H9 (cell line): ENCODE data around the gene FFAR3. TPM values are rescaled to one million over a fixed set of nuclear protein-coding genes. Genes with fewer than 3 reads are reported as not detected.

Experiments used
- DNase-seq: peaks from one replicate; pipeline ENCODE4 v3.0.0-alpha.2; 2017
- H2AFZ ChIP-seq: one replicate; pipeline ENCODE4 v1.6.1; 2013; ENCODE audit warnings: mild to moderate bottlenecking, low read length, control low read depth, moderate library complexity
- H2AK5ac ChIP-seq: 2 replicates; pipeline ENCODE4 v1.6.1; 2013; ENCODE audit warnings: low read length, control low read depth, mixed read lengths; ENCODE audit not compliant: insufficient read length
- H2BK120ac ChIP-seq: one replicate; pipeline ENCODE4 v1.6.1; 2013; ENCODE audit warnings: low read depth, mild to moderate bottlenecking, low read length, control low read depth, inconsistent platforms; ENCODE audit not compliant: poor library complexity, severe bottlenecking
- H2BK12ac ChIP-seq: 2 replicates; pipeline ENCODE4 v1.6.1; 2013; ENCODE audit warnings: low read length, control low read depth, mixed read lengths, low read depth; ENCODE audit not compliant: insufficient read length
- H2BK15ac ChIP-seq: 2 replicates; pipeline ENCODE4 v1.6.1; 2013; ENCODE audit warnings: low read depth, low read length, control low read depth
- H2BK20ac ChIP-seq: one replicate; pipeline ENCODE4 v1.6.1; 2013; ENCODE audit warnings: low read depth, mild to moderate bottlenecking, low read length, control low read depth, inconsistent platforms; ENCODE audit not compliant: poor library complexity, severe bottlenecking
- H2BK5ac ChIP-seq: 2 replicates; pipeline ENCODE4 v1.6.1; 2013; ENCODE audit warnings: low read length, control low read depth, mixed read lengths; ENCODE audit not compliant: insufficient read length
- H3K14ac ChIP-seq: 2 replicates; pipeline ENCODE4 v1.6.1; 2013; ENCODE audit warnings: low read length, control low read depth; ENCODE audit not compliant: insufficient read depth
- H3K18ac ChIP-seq: 2 replicates; pipeline ENCODE4 v1.6.1; 2013; ENCODE audit warnings: low read depth, mild to moderate bottlenecking, mixed read lengths, low read length, control low read depth; ENCODE audit not compliant: insufficient read length
- H3K23ac ChIP-seq: 2 replicates; pipeline ENCODE4 v1.6.1; 2013; ENCODE audit warnings: low read length, control low read depth, mixed read lengths, low read depth; ENCODE audit not compliant: insufficient read length
- H3K23me2 ChIP-seq: 2 replicates; pipeline ENCODE4 v1.6.1; 2013; ENCODE audit warnings: low read depth, mild to moderate bottlenecking, mixed read lengths, low read length, control low read depth; ENCODE audit not compliant: insufficient read length, poor library complexity, severe bottlenecking
- H3K27ac ChIP-seq: 2 replicates; pipeline ENCODE4 v1.5.1; 2013; ENCODE audit warnings: low read length, control low read depth, mixed read lengths, low read depth; ENCODE audit not compliant: insufficient read length
- H3K27me3 ChIP-seq: 2 replicates; pipeline ENCODE4 v1.6.1; 2013; ENCODE audit warnings: low read length, control low read depth, inconsistent platforms; ENCODE audit not compliant: insufficient read depth
- H3K4ac ChIP-seq: 2 replicates; pipeline ENCODE4 v1.6.1; 2013; ENCODE audit warnings: low read depth, mild to moderate bottlenecking, control low read depth, inconsistent platforms, low read length, moderate library complexity
- H3K4me1 ChIP-seq: 2 replicates; pipeline ENCODE4 v1.6.1; 2013; ENCODE audit warnings: low read length, control low read depth, inconsistent platforms; ENCODE audit not compliant: insufficient read depth
- H3K4me2 ChIP-seq: 2 replicates; pipeline ENCODE4 v1.6.1; 2013; ENCODE audit warnings: low read length, control low read depth, mixed read lengths; ENCODE audit not compliant: insufficient read length, insufficient read depth
- H3K56ac ChIP-seq: 2 replicates; pipeline ENCODE4 v1.6.1; 2013; ENCODE audit warnings: low read depth, mild to moderate bottlenecking, mixed read lengths, low read length, control low read depth; ENCODE audit not compliant: insufficient read length
- H3K79me1 ChIP-seq: 2 replicates; pipeline ENCODE4 v1.6.1; 2013; ENCODE audit warnings: low read depth, mild to moderate bottlenecking, moderate library complexity, low read length, control low read depth, inconsistent platforms; ENCODE audit not compliant: insufficient read depth, poor library complexity, severe bottlenecking
- H3K79me2 ChIP-seq: 2 replicates; pipeline ENCODE4 v1.6.1; 2013; ENCODE audit warnings: low read length, control low read depth, inconsistent platforms; ENCODE audit not compliant: insufficient read depth
- H3K9ac ChIP-seq: 2 replicates; pipeline ENCODE4 v1.6.1; 2013; ENCODE audit warnings: low read length, control low read depth, mixed read lengths; ENCODE audit not compliant: insufficient read length; ENCODE audit errors: extremely low read depth
- H3K9me3 ChIP-seq: one replicate; pipeline ENCODE4 v1.6.1; 2013; ENCODE audit warnings: low read depth, low read length, inconsistent platforms; ENCODE audit not compliant: control insufficient read depth
- H3T11ph ChIP-seq: one replicate; pipeline ENCODE4 v1.6.1; 2013; ENCODE audit warnings: mild to moderate bottlenecking, low read length, control low read depth, inconsistent platforms
- H4K20me1 ChIP-seq: one replicate; pipeline ENCODE4 v1.6.1; 2013; ENCODE audit not compliant: control insufficient read depth, insufficient read length, insufficient read depth
- H4K5ac ChIP-seq: 2 replicates; pipeline ENCODE4 v1.6.1; 2013; ENCODE audit warnings: low read depth, mild to moderate bottlenecking, mixed read lengths, low read length, control low read depth; ENCODE audit not compliant: insufficient read length
- H4K8ac ChIP-seq: replicated peaks from 2 replicates; pipeline ENCODE4 v1.6.1; 2013; ENCODE audit warnings: low read length, control low read depth, mixed read lengths, low read depth; ENCODE audit not compliant: insufficient read length
- H4K91ac ChIP-seq: 2 replicates; pipeline ENCODE4 v1.6.1; 2013; ENCODE audit warnings: low read depth, mild to moderate bottlenecking, moderate library complexity, mixed read lengths, low read length, control low read depth; ENCODE audit not compliant: insufficient read length
- H3K27ac Mint-ChIP-seq, 3 experiments: 2 replicates in 2 of 3; 3 replicates in 1 of 3; pipeline ENCODE4 v1.8.0; 2020 to 2021; ENCODE audit warnings: mixed read lengths in 3 of 3, mild to moderate bottlenecking in 1 of 3, moderate library complexity in 1 of 3
- H3K27me3 Mint-ChIP-seq: 2 replicates; pipeline ENCODE4 v1.8.0; 2021; ENCODE audit warnings: low read depth, mild to moderate bottlenecking, moderate library complexity, mixed read lengths
- H3K36me3 Mint-ChIP-seq, 3 experiments: 2 replicates in 2 of 3; 3 replicates in 1 of 3; pipeline ENCODE4 v1.8.0; 2020 to 2021; ENCODE audit warnings: low read depth in 3 of 3, mixed read lengths in 3 of 3; ENCODE audit not compliant: insufficient read depth in 1 of 3
- H3K4me1 Mint-ChIP-seq, 2 experiments: 2 replicates each; pipeline ENCODE4 v1.8.0; 2020; ENCODE audit warnings: mixed read lengths in 2 of 2
- H3K4me3 Mint-ChIP-seq, 2 experiments: 2 replicates in 1 of 2; 3 replicates in 1 of 2; pipeline ENCODE4 v1.8.0; 2020 to 2021; ENCODE audit warnings: mild to moderate bottlenecking in 2 of 2, mixed read lengths in 2 of 2, moderate library complexity in 1 of 2
- H3K9me3 Mint-ChIP-seq, 2 experiments: 2 replicates in 1 of 2; 3 replicates in 1 of 2; pipeline ENCODE4 v1.8.0; 2020; ENCODE audit warnings: mild to moderate bottlenecking in 2 of 2, mixed read lengths in 2 of 2, moderate library complexity in 1 of 2
- WGBS: extraction: QIAGEN DNeasy Blood & Tissue Kit; methylation state at CpG from one replicate; pipeline ENCODE4 v1.1.7; 2013; ENCODE audit warnings: missing lambda C conversion rate, low lambda C conversion rate, mixed read lengths; ENCODE audit not compliant: insufficient read length; ENCODE audit errors: extremely low coverage; 5-methylcytosine and 5-hydroxymethylcytosine counted together
- total RNA-seq: library from RNA; stranded (reverse); gene quantifications from 2 replicates; pipeline ENCODE4 v1.2.1, GENCODE V29; 2021
- TF ChIP-seq, protein P1 (sequence below): fragments of 200-600 bp; sonication (generic); conservative IDR thresholded peaks from 3 replicates; pipeline ENCODE4 v1.8.0; 2021; ENCODE audit warnings: antibody characterized with exemption, mild to moderate bottlenecking

The FFAR3 gene
- total RNA-seq, 1 experiment from 2014 or later = not detected

DNA sequence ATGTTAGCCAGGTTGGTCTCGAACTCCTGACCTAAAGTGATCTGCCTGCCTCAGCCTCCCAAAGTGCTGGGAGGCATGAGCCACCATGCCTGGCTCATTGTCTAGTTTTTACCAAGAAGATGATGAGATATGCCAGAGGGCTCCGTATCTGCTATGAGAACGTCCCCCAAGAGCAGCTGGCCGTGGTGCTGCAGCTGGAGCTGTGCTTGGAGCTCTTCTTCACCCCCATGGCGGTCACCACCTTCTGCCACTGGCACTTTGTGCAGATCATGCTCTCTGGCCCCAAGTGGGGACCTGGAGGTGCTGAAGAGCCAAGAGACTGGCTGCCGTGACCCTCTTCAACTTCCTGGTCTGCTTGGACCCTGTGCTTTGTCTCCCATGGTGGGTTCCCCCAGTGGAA is 49.4 kb downstream of the FFAR3 start:
- H2BK20ac ChIP-seq = no peak overlapping the region
- H3K23me2 ChIP-seq = no peaks in the 10 kb centered on the region
- no peak overlapping the region for H2AK5ac ChIP-seq
- H2BK5ac ChIP-seq = no peak overlapping the region
- H3K23ac ChIP-seq = no peak overlapping the region
- H2BK15ac ChIP-seq = no peak overlapping the region
- H3T11ph ChIP-seq = no peak overlapping the region
- H2BK120ac ChIP-seq = no peak overlapping the region
- H4K20me1 ChIP-seq = no peaks in the 10 kb centered on the region
- H3K9me3 Mint-ChIP-seq = no peaks in the 10 kb centered on the region
- H3K27me3 Mint-ChIP-seq = peaks cover 22% of the 10 kb centered on the region
- TF ChIP-seq, protein P1, sequence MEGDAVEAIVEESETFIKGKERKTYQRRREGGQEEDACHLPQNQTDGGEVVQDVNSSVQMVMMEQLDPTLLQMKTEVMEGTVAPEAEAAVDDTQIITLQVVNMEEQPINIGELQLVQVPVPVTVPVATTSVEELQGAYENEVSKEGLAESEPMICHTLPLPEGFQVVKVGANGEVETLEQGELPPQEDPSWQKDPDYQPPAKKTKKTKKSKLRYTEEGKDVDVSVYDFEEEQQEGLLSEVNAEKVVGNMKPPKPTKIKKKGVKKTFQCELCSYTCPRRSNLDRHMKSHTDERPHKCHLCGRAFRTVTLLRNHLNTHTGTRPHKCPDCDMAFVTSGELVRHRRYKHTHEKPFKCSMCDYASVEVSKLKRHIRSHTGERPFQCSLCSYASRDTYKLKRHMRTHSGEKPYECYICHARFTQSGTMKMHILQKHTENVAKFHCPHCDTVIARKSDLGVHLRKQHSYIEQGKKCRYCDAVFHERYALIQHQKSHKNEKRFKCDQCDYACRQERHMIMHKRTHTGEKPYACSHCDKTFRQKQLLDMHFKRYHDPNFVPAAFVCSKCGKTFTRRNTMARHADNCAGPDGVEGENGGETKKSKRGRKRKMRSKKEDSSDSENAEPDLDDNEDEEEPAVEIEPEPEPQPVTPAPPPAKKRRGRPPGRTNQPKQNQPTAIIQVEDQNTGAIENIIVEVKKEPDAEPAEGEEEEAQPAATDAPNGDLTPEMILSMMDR = no peak
- H2BK12ac ChIP-seq = no peak overlapping the region
- no peak overlapping the region for H3K27ac Mint-ChIP-seq
- H3K9me3 ChIP-seq = no peaks in the 10 kb centered on the region
- no peak overlapping the region for H4K91ac ChIP-seq
- no peak overlapping the region for H3K4me2 ChIP-seq
- no peak for DNase-seq
- no peaks in the 10 kb centered on the region for H3K36me3 Mint-ChIP-seq
- no peaks in the 10 kb centered on the region for H3K79me2 ChIP-seq
- H3K9ac ChIP-seq = no peak overlapping the region
- no CpG with 5 or more reads among the region's 6 CpGs for WGBS
- H3K4me3 Mint-ChIP-seq = no peak overlapping the region
- no peak overlapping the region for H4K5ac ChIP-seq
- H3K14ac ChIP-seq = no peak overlapping the region; the same call in 1 of the 2 replicates
- no peak overlapping the region for H3K27ac ChIP-seq
- H3K4me1 Mint-ChIP-seq = peaks cover 0 to 3% of the 10 kb centered on the region in 2 experiments; a peak in 2 of 4 replicates
- H3K4me1 ChIP-seq = no peaks in the 10 kb centered on the region
- no peak overlapping the region for H3K4ac ChIP-seq
- H3K56ac ChIP-seq = no peak overlapping the region
- no peaks in the 10 kb centered on the region for H3K79me1 ChIP-seq
- H3K27me3 ChIP-seq = no peaks in the 10 kb centered on the region
- H2AFZ ChIP-seq = no peak overlapping the region
- H3K18ac ChIP-seq = no peak overlapping the region
- H4K8ac ChIP-seq = no peak overlapping the region
